ENCODE results near the gene IL18R1.
A peak's percentile ranks its signal among the peaks of the same experiment; 100 is the strongest.

IL18R1 gene

GRCh38 chr2:102434655-102435381 lies 79.2 kb downstream of the IL18R1 start:
- no peak for DNase-seq (ENCODE audit: low read depth in 2 of 2)
- no peak overlapping the region for H3K4me3 ChIP-seq (replicated peaks in 1 of 2; ENCODE audit: low read depth in 2 of 2, low read length in 2 of 2)
- no peak for TF ChIP-seq CTCF (IDR thresholded peaks at IDR 0.05; ENCODE audit: low read depth, low read length)

DNA sequence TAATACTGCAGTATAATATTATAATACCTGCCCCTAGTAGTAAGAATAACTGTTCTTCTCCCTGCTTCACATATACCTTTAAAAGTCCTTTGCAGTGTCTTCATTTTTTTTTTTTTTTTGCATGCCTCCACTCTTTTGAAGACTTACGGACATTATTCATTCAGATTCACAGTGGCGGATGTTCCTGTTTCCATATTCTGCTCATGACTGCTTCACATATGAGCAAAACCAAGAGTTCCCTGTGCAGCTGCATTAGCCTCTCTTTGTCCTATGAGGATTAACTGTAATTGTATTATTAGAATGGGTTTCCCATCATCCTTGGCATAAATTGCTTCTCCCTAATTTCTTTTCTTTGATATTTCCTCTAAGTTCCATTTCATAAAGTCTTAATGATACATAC lies 80.1 kb downstream of the IL18R1 start:
- no peak overlapping the region for H3K4me3 ChIP-seq (replicated peaks in 1 of 2; ENCODE audit: low read depth in 2 of 2, low read length in 2 of 2)
- no peak for DNase-seq (ENCODE audit: low read depth in 2 of 2)
- no peak for TF ChIP-seq CTCF (IDR thresholded peaks at IDR 0.05; ENCODE audit: low read depth, low read length)

DNA sequence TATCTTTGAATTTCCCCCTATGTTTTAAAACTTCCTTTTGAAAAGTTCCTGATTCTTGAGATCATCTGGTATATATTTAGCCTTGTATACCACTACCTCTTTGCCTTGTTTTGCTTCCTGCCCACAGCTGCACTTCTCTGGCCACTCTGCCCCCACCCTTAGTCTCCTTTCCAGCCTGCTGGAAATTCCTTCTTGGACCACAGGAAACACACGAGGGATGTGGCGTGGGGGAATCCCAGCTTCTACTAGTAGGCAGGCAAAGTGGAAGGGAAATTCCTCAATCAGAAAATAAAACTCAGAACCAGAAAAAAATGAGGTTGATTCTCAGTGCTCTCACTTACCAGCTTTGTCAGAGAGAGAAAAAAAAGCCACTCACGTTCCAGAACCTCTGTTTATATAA lies 80.7 kb downstream of the IL18R1 start:
- H3K4me3 ChIP-seq (replicated peaks in 1 of 2; ENCODE audit: low read depth in 2 of 2, low read length in 2 of 2), result no peak overlapping the region
- no peak for TF ChIP-seq CTCF (IDR thresholded peaks at IDR 0.05; ENCODE audit: low read depth, low read length)
- peak; percentile 31 to 49 for DNase-seq (ENCODE audit: low read depth in 2 of 2)

DNA sequence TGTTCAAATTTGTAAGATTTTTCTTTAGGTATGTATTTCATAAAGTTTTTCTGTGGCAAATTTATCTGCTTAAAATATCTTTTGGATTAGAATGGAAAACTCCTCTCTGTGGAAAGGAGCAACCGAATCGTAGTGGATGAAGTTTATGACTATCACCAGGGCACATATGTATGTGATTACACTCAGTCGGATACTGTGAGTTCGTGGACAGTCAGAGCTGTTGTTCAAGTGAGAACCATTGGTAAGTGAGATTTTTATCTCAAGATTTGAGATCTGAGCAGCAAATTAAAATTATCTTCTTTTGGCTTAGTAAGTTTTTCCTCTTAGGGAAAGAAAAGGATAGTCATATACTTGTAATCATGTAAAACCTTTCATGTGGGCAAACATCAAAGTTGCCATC lies 81.5 kb downstream of the IL18R1 start:
- DNase-seq (ENCODE audit: low read depth in 2 of 2), result no peak
- no peak overlapping the region for H3K4me3 ChIP-seq (replicated peaks in 1 of 2; ENCODE audit: low read depth in 2 of 2, low read length in 2 of 2)
- no peak for TF ChIP-seq CTCF (IDR thresholded peaks at IDR 0.05; ENCODE audit: low read depth, low read length)

DNA sequence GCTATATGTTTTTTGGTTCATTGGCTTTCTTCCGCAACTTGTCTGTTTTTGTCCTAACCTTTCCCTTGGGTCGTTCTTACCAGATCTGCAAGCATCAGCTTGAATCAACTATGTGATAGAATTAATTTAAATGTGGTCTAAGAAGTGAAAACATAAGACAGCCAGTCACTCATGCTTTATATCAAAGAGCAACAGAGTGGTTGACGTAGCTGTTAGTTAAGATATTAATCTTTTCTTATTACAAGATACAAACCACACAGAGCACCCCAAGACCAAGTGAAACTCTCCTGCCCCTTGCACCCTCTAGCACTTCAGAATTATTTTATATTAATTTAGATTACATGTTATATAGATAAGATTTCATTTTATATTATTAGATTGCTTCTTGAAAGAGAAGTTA lies 82.5 kb downstream of the IL18R1 start:
- no peak for TF ChIP-seq CTCF (IDR thresholded peaks at IDR 0.05; ENCODE audit: low read depth, low read length)
- no peak for DNase-seq (ENCODE audit: low read depth in 2 of 2)
- H3K4me3 ChIP-seq (replicated peaks in 1 of 2; ENCODE audit: low read depth in 2 of 2, low read length in 2 of 2), result no peak overlapping the region

- DNase-seq (ENCODE audit: low read depth in 2 of 2), result no peak
- no peak for TF ChIP-seq CTCF (IDR thresholded peaks at IDR 0.05; ENCODE audit: low read depth, low read length)
- no peak overlapping the region for H3K4me3 ChIP-seq (replicated peaks in 1 of 2; ENCODE audit: low read depth in 2 of 2, low read length in 2 of 2)
Observed at GRCh38 chr2:102438578-102438977, 83.0 kb downstream of the IL18R1 start.

All from cardiac fibroblast (primary cell).